H7 (cell line): ENCODE results near the gene BABAM1. TPM values are rescaled to one million over a fixed set of nuclear protein-coding genes. Genes with fewer than 3 reads are reported as not detected.
"Not testable (repeated sequence)": the region's sequence is repeated elsewhere in the genome, so short reads cannot be mapped to it uniquely, and the experiment has no call there.

ENCODE experiments used
- DNase-seq: peaks from one replicate; pipeline ENCODE4 v3.0.0; 2012
- H3K27me3 ChIP-seq: 2 replicates; pipeline ENCODE4 v1.6.0; 2011; ENCODE audit warnings: mild to moderate bottlenecking, low read length; ENCODE audit not compliant: control insufficient read depth, insufficient read depth
- H3K36me3 ChIP-seq: replicated peaks from 2 replicates; pipeline ENCODE4 v1.5.1; 2011; ENCODE audit warnings: low read length; ENCODE audit not compliant: control insufficient read depth, insufficient read depth
- H3K4me3 ChIP-seq: 2 replicates; pipeline ENCODE4 v1.5.1; 2011; ENCODE audit warnings: low read depth, mild to moderate bottlenecking, control low read depth, low read length, moderate library complexity; ENCODE audit not compliant: insufficient read depth
- total RNA-seq: library from RNA; depleted of rRNA; stranded (reverse); fragments of >200 nt; shearing (Covaris generic); gene quantifications from 2 replicates; pipeline ENCODE4 v1.2.3, GENCODE V29; 2014

BABAM1 gene
- total RNA-seq, 1 experiment from 2014 or later = 194 TPM

- DNase-seq = no peak
- Histone ChIP-seq H3K27me3 (peaks cover 6% of the 10 kb centered on the region; the same call in 1 of the 2 replicates), H3K4me3 (no peak overlapping the region), H3K36me3 (peaks cover 24% of the 10 kb centered on the region)
Measured at GRCh38 chr19:17279436-17279835, 12.2 kb downstream of the BABAM1 start.

GRCh38 chr19:17281391-17282304, 14.4 kb downstream of the BABAM1 start, which contains the start of gene ANKLE1:
TSS of gene ANKLE1 (plus strand) at chr19:17281901. CDS start at chr19:17281921, 20 bp downstream.
- peak; percentile 91 for DNase-seq
- peaks cover 21% of the 10 kb centered on the region for H3K36me3 ChIP-seq
- H3K27me3 ChIP-seq = peaks cover 6% of the 10 kb centered on the region; the same call in 1 of the 2 replicates
- peak within 1 kb of the TSS; percentile 68 for H3K4me3 ChIP-seq

- Histone ChIP-seq H3K27me3 (peaks cover 6% of the 10 kb centered on the region; the same call in 1 of the 2 replicates), H3K4me3 (peak overlapping the region; percentile 68), H3K36me3 (peaks cover 17% of the 10 kb centered on the region)
- peak; percentile 97 for DNase-seq
Measured at GRCh38 chr19:17282488-17283125, 15.4 kb downstream of the BABAM1 start.

GRCh38 chr19:17283504-17283996, 16.3 kb downstream of the BABAM1 start:
- DNase-seq = no peak
- peaks cover 17% of the 10 kb centered on the region for H3K36me3 ChIP-seq
- no peak overlapping the region for H3K4me3 ChIP-seq
- peaks cover 6% of the 10 kb centered on the region; the same call in 1 of the 2 replicates for H3K27me3 ChIP-seq

- H3K4me3 ChIP-seq = no peak overlapping the region
- DNase-seq = no peak
- peaks cover 15% of the 10 kb centered on the region for H3K36me3 ChIP-seq
- H3K27me3 ChIP-seq = peaks cover 6% of the 10 kb centered on the region; the same call in 1 of the 2 replicates
Measured at GRCh38 chr19:17285415-17286135, 18.3 kb downstream of the BABAM1 start.

- H3K36me3 ChIP-seq = peaks cover 15% of the 10 kb centered on the region
- no peak overlapping the region for H3K4me3 ChIP-seq
- no peak for DNase-seq
- peaks cover 6% of the 10 kb centered on the region; the same call in 1 of the 2 replicates for H3K27me3 ChIP-seq
Measured at GRCh38 chr19:17286263-17286662, 19.0 kb downstream of the BABAM1 start.

- Histone ChIP-seq H3K36me3 (peaks cover 15% of the 10 kb centered on the region), H3K27me3 (peaks cover 6% of the 10 kb centered on the region; the same call in 1 of the 2 replicates), H3K4me3 (no peak overlapping the region)
- no peak for DNase-seq
Measured at GRCh38 chr19:17286752-17287151, 19.5 kb downstream of the BABAM1 start.

GRCh38 chr19:17289489-17289888, 22.2 kb downstream of the BABAM1 start:
- DNase-seq = peak; percentile 99
- Histone ChIP-seq H3K4me3 (no peak overlapping the region), H3K27me3 (no peaks in the 10 kb centered on the region), H3K36me3 (peaks cover 5% of the 10 kb centered on the region)

- Histone ChIP-seq H3K27me3 (no peaks in the 10 kb centered on the region), H3K4me3 (peak overlapping the region; percentile 56), H3K36me3 (no peaks in the 10 kb centered on the region)
- DNase-seq = peak; percentile 100
Measured at GRCh38 chr19:17292301-17293074, 25.2 kb downstream of the BABAM1 start.

GRCh38 chr19:17293605-17294004, 26.4 kb downstream of the BABAM1 start:
- Histone ChIP-seq H3K4me3 (peak overlapping the region; percentile 56; the same call in 1 of the 2 replicates), H3K27me3 (no peaks in the 10 kb centered on the region), H3K36me3 (peaks cover 1% of the 10 kb centered on the region; the same call in 1 of the 2 replicates)
- DNase-seq = no peak

- H3K36me3 ChIP-seq = peaks cover 1% of the 10 kb centered on the region; the same call in 1 of the 2 replicates
- H3K27me3 ChIP-seq = no peaks in the 10 kb centered on the region
- peak overlapping the region; percentile 24; the same call in 1 of the 2 replicates for H3K4me3 ChIP-seq
- peak; percentile 97 for DNase-seq
Measured at GRCh38 chr19:17294051-17294891, 27.0 kb downstream of the BABAM1 start.

GRCh38 chr19:17295551-17295950, 28.3 kb downstream of the BABAM1 start:
- not testable (repeated sequence) for DNase-seq, H3K27me3 ChIP-seq, H3K4me3 ChIP-seq, H3K36me3 ChIP-seq

GRCh38 chr19:17296273-17296672, 29.0 kb downstream of the BABAM1 start:
- no peak for DNase-seq
- H3K36me3 ChIP-seq = peaks cover 1% of the 10 kb centered on the region; the same call in 1 of the 2 replicates
- no peaks in the 10 kb centered on the region for H3K27me3 ChIP-seq
- H3K4me3 ChIP-seq = no peak overlapping the region
